ENCODE measurements around the gene MAP3K5.

DNA sequence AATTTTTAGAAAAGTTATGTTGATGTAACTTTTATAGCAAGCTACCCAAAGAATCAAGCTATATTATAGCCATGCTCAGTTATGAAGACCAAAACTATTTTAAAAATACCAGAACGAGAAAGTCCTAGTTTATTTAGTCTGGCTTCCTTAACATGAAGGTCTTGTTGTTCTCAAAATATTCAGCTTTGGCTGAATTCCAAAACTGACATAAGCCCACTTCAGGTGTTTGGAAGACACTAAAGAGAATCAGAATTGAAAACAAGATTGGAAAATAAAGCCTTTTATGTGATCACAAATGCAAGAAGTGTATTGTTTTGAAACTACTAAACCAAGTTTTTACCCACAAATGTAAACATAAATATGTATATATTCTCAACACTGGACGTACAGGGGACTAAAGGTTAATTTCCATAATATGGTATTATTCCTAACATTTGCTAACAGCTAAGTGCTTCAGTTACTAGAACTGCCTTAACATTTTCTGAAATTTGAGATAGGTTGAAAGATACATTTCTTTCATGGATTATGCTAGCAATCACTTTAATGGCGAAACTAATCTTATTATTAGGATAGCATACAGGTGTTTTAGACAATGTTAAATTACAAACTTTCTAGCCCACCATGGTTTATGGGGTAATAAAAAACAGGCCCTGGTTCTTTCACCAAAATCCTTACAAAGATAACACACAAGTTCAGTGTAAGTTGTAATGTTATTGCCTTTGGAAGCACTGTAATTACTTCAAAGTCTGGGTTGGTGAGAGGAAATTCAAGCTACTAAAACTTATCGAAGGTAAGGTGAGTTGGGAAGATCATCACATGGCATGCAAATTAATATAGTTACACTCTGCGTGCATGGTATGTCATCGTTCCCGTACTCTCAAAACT is 1.6 kb downstream of the MAP3K5 start:
- TF ChIP-seq CTCF (IDR thresholded peaks at IDR 0.05) (no peak), POLR2A (IDR thresholded peaks at IDR 0.05) (no peak), EP300 (IDR thresholded peaks at IDR 0.05) (no peak)
